Stimulated activated CD8-positive, alpha-beta memory T cell treated with anti-CD3 and anti-CD28 coated beads, Interleukin-12 subunit alpha, Interleukin-12 subunit beta, amount 100 ng/mL, for 1 hour (primary cell): ENCODE results near the gene TNS3.

ENCODE experiments used
- DNase-seq: peaks from one replicate; pipeline ENCODE4 v3.0.0-alpha.2; 2020; ENCODE audit warnings: low read depth

Gene TNS3

GRCh38 chr7:47302560-47302959 lies 279.4 kb downstream of the TNS3 start:
- DNase-seq = no peak

DNA sequence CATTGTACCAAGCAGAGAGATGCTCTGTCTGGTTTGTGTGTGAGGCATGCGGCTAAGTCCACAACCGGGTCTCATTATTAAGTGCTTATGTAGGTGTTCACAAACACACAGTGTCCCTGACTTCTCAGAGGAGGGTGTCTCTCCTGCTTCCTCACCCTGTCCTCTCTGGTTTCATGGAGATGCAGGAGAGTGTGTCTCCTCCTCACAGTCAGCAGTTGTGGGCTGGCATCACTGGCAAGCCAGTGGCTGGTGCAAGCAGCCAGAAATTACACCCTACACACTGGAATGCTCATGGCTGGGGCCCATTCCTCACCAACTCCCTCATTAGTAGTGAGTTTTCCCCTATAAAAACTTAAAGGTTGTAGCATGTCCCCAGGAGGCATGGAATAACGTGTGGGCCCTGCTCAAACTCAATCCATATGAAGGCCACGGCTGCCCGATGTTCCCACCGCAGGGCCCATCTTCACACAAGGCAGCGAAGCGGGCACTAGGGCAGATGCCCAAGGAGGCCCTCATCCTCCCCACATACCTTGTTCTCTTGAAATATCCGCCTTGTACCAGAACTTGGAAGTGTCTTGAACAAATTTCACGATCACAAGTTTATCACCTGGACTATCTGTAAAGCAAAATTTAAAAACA lies 280.1 kb downstream of the TNS3 start:
- DNase-seq = no peak

GRCh38 chr7:47301105-47301477 lies 280.8 kb downstream of the TNS3 start:
- DNase-seq = no peak

- no peak for DNase-seq
Measured at GRCh38 chr7:47300472-47301104, 281.3 kb downstream of the TNS3 start.

GRCh38 chr7:47299496-47299895 lies 282.4 kb downstream of the TNS3 start:
- DNase-seq = no peak

DNA sequence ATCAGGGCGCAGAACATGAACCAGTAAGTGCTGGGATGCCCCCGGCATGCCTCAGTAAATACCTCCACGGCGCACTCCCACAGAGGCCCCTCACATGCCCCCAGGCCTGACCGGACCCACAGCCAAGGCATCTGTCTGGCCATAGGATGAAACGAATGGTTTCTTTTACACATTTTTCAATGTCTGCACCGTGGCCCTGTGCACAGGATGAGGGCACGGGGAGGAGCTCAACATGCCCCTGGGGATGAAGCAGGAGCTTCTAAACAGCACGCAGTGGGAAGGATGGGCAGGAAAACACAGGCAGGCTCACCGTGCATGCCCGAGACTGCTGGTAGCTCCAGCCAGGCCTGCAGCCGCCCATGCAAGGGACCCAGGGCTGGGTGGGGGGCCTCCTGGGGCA lies 283.3 kb downstream of the TNS3 start:
- DNase-seq = no peak

DNA sequence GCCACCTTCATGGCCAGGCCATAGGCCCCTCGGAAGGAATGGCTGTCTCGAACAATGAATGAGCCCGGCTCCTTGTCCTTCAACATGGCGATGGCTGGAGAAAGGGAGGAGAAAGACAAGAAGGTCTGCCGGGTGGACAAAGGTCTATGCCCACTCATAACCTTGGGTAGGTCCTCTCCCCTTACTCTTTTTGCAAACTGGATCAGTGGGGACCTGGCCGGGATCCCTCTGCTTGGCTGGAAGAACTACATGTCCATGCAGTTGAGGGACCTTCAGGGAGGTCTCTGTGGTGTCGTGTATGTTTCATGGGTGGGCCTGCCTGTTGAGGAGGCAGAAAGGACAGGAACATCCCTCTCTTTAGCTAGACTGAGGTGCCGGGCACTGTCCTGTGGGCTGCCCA lies 284.8 kb downstream of the TNS3 start:
- no peak for DNase-seq

DNA sequence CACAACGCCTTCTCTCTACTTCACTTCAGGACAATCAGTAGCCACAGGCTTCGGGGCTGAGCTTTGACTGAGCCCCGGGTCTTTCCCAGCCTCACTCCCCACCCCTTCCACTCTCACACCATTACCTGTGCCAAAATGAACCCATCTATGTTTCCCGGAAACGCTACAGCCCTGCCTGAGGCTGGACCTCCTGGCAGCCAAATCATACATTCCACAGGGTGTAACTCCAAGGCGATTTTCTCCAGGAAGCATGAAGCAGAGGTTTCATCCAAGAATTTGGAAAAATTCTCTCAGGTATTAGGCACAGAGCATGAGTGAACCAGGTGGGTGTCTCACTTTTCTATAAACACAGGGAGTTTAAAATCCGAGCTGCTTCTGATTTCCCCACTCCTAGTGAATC lies 286.3 kb downstream of the TNS3 start:
- DNase-seq = no peak

DNA sequence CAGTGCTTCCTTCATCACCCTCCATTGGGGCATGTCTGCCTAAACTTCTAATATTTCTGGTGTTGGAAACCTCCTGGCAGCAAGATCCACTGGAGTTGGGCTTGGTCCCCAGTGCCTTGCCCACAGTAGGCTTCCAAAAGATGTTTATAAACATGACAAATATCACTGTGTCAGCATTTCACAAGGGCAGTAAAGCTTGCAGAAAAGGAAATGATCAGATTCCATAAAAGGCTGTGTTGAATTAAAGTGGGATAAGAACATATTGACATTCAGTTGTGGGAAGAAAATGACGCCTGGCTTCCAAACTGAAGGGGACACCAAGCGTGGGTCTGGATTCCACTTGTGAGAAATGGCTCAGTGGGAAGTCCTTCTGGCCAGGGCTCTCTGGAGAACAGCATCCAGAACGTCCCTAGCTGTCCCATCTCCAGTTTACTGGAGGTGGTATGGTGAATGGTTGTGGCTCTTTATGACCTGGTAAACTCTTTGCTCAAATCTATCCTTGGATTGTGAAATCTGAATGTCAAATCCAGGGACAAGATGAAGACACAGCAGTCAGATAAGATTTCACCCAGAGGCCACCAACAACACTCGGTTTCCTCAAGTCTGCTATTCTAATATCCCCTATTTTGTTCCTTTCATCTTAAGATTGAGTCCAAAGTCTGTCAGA lies 287.2 kb downstream of the TNS3 start:
- no peak for DNase-seq

DNA sequence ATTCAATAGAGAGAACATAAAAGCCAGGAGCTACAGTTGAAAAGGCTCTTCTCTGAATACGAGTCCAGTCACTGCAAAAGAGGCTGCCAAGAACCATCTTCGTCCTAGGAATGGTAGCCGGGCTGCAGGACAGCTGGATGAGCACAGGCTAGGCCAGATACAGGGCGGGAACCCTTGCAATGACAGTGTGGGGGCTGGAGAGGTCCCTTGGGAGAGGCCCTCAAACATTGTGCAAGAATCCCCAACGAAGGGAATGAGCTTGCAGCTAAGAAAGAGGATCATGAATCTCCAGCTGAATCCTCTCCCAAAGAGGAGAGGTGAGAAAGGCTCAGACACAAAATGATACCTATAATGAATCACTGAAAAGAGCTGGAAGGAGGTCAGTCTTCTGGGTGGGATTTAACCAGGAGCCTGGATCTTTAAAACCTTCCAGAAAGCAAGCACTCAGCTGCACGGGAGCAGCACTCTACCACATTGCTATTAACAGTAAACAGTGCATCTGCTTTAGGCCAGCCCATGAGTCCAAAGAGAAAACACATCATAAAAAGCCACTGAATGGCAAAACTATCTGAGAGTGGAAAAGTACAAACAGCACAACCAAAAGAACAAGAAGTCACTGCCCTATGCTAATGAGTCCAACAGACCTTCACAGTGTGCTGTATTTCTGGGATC lies 287.9 kb downstream of the TNS3 start:
- no peak for DNase-seq

DNA sequence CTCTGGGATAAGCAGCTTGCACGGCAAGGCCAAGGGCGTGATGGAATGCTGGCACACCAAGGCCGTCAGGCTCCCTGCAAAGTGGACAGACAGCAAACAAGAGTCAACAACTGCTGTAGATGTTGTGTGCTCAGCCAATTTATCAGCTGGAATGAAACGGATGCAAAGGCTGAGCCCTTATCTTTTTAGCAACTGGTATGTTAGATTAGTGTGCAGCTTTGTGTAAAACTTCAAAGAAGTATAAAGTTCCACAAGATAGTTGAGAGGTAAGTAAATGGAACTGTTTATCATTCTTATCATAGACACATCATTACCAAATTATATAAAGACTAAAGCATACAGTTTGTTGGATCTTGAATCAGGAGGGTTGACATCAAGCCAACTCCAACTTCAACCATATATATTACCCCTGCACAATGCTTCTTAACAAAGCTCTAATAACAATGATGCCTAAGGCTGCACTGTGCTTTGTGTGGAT lies 289.0 kb downstream of the TNS3 start:
- no peak for DNase-seq

- DNase-seq = no peak
Measured at GRCh38 chr7:47291461-47292081, 290.3 kb downstream of the TNS3 start.

DNA sequence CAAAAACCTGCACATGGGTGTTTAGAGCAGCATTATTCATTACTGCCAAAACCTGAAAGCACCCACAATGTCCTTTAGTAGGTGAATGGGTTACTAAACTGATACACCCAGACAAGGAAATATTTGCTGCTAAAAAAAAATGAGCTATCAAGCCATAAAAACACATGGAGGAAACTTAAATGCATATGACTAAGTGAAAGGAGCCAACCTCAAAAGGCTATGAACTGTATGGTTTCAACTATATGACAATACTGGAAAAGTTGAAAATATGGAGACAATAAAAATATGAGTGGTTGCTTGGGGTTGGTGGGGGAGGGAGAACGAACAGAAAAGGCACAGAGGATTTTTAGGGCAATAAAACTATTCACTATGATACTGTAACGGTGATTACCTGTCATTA lies 291.0 kb downstream of the TNS3 start:
- DNase-seq = no peak

- DNase-seq = no peak
Measured at GRCh38 chr7:47290466-47290865, 291.4 kb downstream of the TNS3 start.

DNA sequence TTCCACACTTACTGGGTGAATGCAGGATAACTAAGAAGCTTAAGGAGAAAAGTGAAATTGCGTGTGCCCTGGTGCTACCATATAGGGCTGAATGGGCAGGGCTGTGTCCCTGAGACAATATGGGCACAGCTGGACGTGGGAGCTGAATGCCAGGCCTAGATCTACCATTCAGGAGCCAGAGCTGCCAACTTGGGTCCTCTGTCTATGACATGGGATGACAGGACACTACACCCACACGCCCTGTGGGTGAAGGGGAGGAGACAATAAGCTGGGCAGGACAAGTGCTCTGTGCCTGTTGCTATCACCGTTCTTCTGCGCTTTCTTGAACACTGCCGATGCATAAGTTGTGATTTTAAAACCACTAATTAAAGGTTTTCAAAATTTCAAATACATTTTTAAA lies 293.9 kb downstream of the TNS3 start:
- no peak for DNase-seq

- no peak for DNase-seq
Measured at GRCh38 chr7:47285860-47286491, 295.9 kb downstream of the TNS3 start.

DNA sequence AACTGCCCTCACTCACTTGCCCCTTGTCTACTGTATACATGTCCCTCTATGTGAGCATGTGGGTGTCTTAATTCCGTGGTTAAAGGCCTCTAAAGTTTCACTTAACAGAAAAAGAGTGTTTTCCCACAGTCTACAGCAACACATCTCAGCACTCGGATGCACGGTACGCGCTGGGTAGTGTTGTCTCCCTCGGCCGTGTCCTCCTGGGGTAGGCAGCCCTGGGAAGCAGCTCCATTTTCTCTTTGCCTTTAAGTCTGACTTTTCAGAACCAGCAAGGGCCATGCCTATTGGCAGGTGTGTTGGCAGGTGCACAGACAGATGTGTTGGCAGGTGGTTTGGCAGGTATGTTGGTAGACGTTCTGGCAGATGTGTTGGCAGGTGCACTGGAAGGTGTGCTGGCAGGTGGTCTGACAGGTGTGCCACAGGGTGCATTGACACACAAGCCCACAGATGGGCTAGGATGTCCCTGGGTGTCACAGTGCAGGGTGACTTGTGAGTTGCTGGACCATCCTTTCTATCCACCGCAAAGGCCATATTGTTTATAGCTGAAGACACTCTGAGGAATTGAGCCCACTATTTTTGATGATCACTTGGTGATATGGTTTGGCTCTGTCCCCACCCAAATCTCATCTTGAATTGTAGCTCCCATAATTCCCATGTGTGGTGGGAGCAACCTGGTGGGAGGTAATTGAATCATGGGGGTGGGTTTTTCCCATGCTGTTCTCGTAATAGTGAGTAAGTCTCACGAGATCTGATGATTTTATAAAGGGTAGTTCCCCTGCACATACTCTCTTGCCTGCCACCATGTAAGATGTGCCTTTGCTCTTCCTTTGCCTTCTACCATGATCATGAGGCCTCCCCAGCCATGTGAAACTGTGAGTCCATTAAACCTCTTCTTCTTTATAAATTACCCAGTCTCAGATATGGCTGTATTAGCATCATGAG lies 296.9 kb downstream of the TNS3 start:
- DNase-seq = no peak

DNA sequence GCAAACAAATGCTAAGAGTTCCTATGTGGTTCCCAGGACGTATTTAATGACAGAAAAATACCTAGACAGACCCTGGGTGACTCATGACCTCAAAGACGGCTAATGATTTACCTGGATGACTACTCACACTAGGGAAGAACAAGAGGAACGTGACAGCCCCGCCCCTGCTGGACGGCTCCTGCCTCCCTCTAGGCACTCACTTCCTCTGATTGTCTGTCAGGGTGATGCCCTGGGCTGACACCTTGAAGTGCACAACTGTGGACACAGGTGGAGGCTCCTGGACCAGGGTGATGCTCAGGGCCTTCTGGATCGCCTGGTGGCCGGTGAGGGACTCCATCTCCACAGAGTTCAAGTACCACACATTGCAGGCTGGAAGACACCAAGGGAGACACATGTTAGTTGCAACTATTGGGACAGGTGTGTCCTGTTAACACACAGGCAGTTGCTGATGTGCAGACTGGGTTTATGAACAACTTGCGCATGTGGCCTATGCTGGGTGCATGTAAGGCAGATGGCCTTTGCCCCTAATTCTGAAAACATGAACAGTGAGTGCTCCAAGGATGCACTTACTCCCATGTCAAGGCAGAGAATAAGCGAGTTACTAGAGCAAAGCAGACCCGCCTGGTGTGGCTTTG lies 298.3 kb downstream of the TNS3 start:
- no peak for DNase-seq

DNA sequence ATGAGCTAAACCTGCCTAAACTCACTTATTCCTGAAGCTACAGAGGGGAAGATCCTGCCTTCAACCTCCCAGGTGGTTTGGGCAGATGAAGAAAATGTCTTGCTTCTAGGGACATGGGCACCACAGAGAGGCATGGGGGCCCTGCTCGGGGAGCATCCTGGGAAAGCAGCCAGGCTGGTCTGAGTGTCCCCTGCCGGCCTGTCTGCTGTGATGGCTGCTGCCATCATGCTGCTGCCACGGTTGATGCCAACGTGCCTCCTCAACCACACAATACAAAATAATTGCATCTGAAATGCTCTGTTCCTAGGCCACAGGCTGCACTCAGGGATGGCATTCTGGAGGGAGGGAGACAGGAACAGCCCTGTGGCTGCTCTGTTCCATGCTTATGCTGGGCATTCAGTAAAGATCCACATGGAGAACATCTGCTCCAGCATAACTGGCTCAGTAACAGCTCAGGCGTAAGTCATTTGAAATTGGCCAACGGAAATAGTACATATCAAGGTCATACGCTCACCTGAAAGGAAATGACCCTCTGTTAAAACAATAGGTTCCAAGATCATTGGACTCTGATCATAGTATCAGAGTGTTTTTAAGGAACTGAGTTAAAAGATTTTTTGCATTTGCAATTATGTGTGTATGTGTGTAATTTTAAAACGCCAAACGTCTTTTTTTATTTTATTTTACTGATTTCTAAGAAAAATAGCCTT lies 299.0 kb downstream of the TNS3 start:
- no peak for DNase-seq
